GM10248 (cell line): Measurements from ENCODE around the gene MVP.
A peak's percentile ranks its signal among the peaks of the same experiment; 100 is the strongest.

Experiments used
- CTCF ChIA-PET: fragments of 300-600 bp; sonication (Branson Sonifier 250); formaldehyde crosslinking; extraction: SDS; loops from one replicate; lab custom pipeline; 2021; ENCODE audit warnings: antibody characterized with exemption; lab: Yijun Ruan, JAX
- POLR2A ChIA-PET: fragments of 350-650 bp; sonication (Branson Sonifier 250); formaldehyde crosslinking; extraction: SDS; loops from one replicate; lab custom pipeline; 2020; ENCODE audit warnings: antibody characterized with exemption; lab: Yijun Ruan, JAX
- DNase-seq: peaks from one replicate; pipeline ENCODE4 v3.0.0; 2012; ENCODE audit errors: extremely low spot score
- TF ChIP-seq, protein P1 (sequence below): IDR thresholded peaks from 2 replicates; pipeline ENCODE4 v1.5.1; 2012; ENCODE audit warnings: mild to moderate bottlenecking, low read depth; ENCODE audit errors: extremely low read depth, missing control alignments, control extremely low read depth

The MVP gene

DNA sequence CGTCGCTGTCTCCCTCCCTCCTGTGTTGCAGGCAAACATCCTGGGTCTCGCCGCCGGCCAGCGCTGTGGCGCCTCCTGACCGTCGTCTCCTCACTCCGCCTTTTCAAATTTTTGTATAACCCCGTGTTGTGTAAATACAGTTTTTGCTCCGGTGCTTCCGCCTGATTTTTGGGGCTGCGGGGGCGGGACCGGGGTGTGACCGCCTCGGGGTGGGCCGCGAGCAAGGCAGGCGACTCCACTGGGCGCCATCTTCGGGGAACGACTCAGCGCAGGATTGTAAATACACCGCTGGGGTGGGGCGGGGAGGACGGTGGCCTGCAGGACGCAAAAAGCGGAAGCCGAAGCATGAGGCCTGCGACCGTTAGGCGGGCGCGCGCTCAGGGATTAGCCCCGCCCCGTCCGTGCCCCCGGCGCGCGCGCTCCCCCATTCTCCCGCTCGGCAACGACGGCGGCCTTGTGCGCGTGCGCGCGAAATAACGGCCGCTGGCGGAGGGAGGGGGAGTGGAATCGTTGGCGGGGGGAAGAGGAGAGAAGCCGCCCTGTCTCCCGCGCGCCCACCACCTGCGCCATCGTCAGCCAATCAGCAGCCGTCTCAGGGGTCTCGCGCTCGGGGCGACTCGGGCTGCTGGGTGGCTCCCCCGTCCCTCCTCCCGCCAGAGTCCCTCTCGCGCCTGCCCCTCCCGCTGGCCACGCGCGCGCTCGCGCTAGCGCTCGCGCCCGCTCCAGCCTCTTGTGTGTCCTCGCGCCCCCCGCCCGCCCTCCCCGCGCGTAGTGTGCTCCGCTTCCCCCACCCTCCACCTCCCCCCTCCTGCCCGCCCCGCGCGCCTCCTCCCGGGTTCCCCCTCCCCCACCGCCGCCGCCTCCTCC lies 14.8 kb upstream of the MVP start:
- POLR2A ChIA-PET: no interaction called here
- DNase-seq: peak; percentile 94
- CTCF ChIA-PET: interaction anchor here (1.1 to 4.3 kb wide), 4 partner anchors 11 to 20 kb away, joined by 3 to 41 read pairs (median 26); partner anchors contain the start of genes KIF22 and PAGR1
- TF ChIP-seq, protein P1, sequence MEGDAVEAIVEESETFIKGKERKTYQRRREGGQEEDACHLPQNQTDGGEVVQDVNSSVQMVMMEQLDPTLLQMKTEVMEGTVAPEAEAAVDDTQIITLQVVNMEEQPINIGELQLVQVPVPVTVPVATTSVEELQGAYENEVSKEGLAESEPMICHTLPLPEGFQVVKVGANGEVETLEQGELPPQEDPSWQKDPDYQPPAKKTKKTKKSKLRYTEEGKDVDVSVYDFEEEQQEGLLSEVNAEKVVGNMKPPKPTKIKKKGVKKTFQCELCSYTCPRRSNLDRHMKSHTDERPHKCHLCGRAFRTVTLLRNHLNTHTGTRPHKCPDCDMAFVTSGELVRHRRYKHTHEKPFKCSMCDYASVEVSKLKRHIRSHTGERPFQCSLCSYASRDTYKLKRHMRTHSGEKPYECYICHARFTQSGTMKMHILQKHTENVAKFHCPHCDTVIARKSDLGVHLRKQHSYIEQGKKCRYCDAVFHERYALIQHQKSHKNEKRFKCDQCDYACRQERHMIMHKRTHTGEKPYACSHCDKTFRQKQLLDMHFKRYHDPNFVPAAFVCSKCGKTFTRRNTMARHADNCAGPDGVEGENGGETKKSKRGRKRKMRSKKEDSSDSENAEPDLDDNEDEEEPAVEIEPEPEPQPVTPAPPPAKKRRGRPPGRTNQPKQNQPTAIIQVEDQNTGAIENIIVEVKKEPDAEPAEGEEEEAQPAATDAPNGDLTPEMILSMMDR: no peak

DNA sequence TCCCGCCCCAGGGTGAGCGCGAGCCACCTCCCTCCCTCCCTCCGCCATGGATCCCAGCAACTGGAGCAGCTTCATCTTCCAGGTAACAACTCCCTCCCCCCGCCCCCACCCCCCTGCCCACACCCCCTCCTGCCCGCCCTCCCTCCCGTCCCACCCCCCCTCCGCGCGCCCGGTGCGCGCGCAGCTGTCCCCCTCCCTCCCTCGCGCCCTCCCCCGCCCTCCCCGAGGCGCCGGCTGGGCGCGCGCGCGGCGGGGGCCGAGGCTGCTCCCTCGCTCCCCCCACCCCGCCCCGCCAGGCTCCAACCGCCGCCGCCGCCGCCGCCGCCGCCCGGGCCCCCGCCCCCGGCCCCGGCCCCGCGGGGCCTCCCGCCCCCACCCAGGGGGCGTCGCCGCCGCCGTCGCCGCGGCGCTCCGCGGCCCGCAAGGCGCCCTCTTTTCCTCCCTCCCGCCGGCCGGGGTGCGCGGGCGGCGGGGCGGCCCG lies 14.1 kb upstream of the MVP start, which contains the start of gene MAZ:
TSS of gene MAZ (plus strand) at position 431 of the 481 bp plus-strand sequence. CDS start 173 bp downstream, outside the sequence.
- POLR2A ChIA-PET: no interaction called here
- peak; percentile 83 for DNase-seq
- CTCF ChIA-PET: interaction anchor here (3.6 kb wide), 1 partner anchor 11 kb away, joined by 39 read pairs; the partner anchor contains the start of gene PAGR1
- TF ChIP-seq, protein P1: no peak

DNA sequence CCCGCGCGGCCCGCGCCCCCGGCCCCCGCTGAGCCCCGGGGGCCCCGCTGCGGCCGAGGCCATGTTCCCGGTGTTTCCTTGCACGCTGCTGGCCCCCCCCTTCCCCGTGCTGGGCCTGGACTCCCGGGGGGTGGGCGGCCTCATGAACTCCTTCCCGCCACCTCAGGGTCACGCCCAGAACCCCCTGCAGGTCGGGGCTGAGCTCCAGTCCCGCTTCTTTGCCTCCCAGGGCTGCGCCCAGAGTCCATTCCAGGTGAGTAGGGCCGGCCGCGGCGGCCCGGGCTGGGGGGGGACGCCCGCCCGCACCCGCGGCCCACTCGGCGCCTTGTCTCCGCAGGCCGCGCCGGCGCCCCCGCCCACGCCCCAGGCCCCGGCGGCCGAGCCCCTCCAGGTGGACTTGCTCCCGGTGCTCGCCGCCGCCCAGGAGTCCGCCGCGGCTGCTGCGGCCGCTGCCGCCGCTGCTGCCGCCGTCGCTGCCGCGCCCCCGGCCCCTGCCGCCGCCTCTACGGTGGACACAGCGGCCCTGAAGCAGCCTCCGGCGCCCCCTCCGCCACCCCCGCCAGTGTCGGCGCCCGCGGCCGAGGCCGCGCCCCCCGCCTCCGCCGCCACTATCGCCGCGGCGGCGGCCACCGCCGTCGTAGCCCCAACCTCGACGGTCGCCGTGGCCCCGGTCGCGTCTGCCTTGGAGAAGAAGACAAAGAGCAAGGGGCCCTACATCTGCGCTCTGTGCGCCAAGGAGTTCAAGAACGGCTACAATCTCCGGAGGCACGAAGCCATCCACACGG lies 13.4 kb upstream of the MVP start:
- ChIA-PET CTCF (interaction anchor here (0.9 to 3.6 kb wide), 11 partner anchors 8 to 178 kb away, joined by 3 to 39 read pairs (median 5); partner anchors contain the start of genes KIF22, MVP and PAGR1), POLR2A (interaction anchor here (1.4 to 1.8 kb wide), 2 partner anchors 9 to 16 kb away, joined by 4 to 8 read pairs; partner anchors contain the start of genes KIF22 and PAGR1)
- TF ChIP-seq, protein P1: no peak
- DNase-seq: peak; percentile 36

DNA sequence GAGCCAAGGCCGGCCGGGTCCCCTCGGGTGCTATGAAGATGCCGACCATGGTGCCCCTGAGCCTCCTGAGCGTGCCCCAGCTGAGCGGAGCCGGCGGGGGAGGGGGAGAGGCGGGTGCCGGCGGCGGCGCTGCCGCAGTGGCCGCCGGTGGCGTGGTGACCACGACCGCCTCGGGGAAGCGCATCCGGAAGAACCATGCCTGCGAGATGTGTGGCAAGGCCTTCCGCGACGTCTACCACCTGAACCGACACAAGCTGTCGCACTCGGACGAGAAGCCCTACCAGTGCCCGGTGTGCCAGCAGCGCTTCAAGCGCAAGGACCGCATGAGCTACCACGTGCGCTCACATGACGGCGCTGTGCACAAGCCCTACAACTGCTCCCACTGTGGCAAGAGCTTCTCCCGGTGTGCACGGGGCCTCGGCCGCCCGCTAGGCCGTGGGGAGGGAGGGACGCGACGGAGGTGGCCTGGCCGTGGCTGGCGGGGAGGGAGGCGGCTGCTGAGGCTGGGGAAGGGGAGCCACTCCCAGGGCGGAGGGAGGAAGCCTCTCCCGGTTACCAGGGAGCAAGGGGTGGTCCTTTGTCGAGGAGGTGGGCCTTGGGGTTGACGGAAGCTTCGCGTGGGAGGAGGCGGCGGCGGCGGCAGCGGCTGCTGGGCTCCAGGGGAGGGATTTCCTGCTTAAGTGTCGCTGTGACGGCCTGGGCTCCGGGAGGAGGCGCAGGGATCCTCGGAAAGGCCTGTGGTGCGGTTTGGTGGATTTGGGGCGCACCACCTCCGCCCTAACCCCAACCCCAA lies 12.6 kb upstream of the MVP start:
- DNase-seq: peak; percentile 77
- ChIA-PET CTCF (interaction anchor here (0.9 to 3.6 kb wide), 13 partner anchors 9 to 225 kb away, joined by 3 to 39 read pairs (median 5); partner anchors contain the start of genes KIF22, MVP and PAGR1), POLR2A (interaction anchor here (1.4 to 1.8 kb wide), 2 partner anchors 9 to 17 kb away, joined by 4 to 8 read pairs; partner anchors contain the start of genes KIF22 and PAGR1)
- TF ChIP-seq, protein P1: peak; percentile 47

DNA sequence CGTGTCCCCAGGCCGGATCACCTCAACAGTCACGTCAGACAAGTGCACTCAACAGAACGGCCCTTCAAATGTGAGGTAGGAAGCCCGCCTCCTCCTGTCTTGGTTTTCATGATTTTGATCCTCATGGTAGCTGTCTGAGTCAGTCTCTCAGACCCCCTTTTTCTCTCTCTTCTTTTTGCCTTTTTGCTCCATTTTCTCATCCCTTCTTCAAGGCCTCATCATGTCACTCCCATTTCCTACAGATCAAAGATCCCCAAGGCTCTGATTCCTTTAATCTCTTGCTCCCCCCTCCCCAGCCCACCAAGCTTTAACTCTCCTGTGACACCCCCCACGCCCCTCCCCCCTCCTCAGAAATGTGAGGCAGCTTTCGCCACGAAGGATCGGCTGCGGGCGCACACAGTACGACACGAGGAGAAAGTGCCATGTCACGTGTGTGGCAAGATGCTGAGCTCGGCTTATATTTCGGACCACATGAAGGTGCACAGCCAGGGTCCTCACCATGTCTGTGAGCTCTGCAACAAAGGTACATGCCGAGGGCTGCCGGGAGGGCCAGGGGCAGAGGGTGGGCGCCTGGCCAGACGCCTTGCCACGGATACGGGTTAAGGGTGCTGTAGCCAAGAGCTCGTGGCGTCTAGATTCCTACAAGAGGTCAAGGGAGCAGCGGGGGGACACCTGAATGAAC lies 11.9 kb upstream of the MVP start:
- ChIA-PET CTCF (interaction anchor here (1.1 to 3.6 kb wide), 12 partner anchors 9 to 224 kb away, joined by 3 to 39 read pairs (median 6); partner anchors contain the start of genes KIF22, MVP and PAGR1), POLR2A (interaction anchor here (1.4 to 1.8 kb wide), 2 partner anchors 8 to 18 kb away, joined by 4 to 8 read pairs; partner anchors contain the start of genes KIF22 and PAGR1)
- TF ChIP-seq, protein P1: no peak
- DNase-seq: no peak
